ENCODE results near the gene ACCS. TPM values are rescaled to one million over a fixed set of nuclear protein-coding genes. Genes with fewer than 3 reads are reported as not detected.
A peak's percentile ranks its signal among the peaks of the same experiment; 100 is the strongest.

Gene ACCS
- total and polyA plus RNA-seq, 2 experiments from 2014 or later: 9.9 to 21.4 TPM

DNA sequence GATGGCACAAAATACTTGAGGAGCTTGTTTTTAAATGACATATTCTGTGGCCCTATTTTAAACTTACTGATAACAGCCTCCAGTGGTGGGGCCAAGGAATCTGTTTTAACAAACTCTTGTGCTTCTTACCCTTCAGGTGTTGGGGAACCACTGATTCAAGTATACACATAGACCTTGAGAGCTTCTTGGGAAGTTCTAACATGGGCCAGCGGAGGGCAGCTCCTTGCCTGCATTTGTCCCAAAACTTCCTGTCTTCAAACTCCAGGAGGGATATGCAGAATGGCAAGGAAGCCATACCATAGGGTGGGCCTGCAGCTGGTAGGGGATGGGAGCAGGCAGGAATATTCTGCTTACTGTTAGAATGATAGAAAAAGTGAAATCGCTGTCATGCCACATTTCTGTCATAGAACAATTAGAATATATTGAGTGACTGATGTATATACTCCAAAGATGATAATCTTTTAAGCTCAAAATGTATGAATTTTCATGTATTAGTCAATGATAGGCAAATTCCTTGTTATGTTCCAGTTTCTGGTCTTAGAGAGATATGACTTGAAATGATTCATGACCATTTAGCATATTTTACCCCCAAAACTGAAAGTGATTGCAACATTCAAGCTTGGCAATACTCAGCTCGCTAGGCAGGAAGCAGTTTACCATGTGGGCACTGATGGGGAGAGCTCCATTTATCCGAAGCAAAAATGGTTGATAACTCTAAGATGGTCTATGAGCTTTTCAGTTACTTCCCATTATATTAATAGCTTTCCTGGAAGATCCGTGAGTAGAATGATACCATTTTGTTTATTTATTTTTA, 38.6 kb downstream of the ACCS start:
- Histone ChIP-seq H3K79me2 (peaks cover 37% of the 10 kb centered on the region), H3K4me3 (no peak overlapping the region), H3K36me3 (replicated peaks; ENCODE audit: insufficient read depth, low read depth) (no peaks in the 10 kb centered on the region), H3K4me1 (ENCODE audit: insufficient read depth) (no peaks in the 10 kb centered on the region), H2AFZ (no peak overlapping the region), H3K27ac (no peak overlapping the region), H4K20me1 (ENCODE audit: insufficient read depth, poor library complexity, severe bottlenecking) (peaks cover 12% of the 10 kb centered on the region), H3K9me2 (replicated peaks; ENCODE audit: insufficient read depth) (no peaks in the 10 kb centered on the region), H3K27me3 (no peaks in the 10 kb centered on the region), H3K9me3 (ENCODE audit: low read depth) (no peaks in the 10 kb centered on the region), H3K4me2 (no peak overlapping the region)
- no peak for DNase-seq (ENCODE audit: low spot score)
- no peak for TF ChIP-seq EZH2 (IDR thresholded peaks at IDR 0.05; ENCODE audit: borderline replicate concordance)
- 92% methylated on average over 5 of the region's 5 CpGs for WGBS (ENCODE audit: low lambda C conversion rate, missing lambda C conversion rate)

GRCh38 chr11:44108260-44108659, 42.2 kb downstream of the ACCS start:
- Histone ChIP-seq H4K20me1 (ENCODE audit: insufficient read depth, poor library complexity, severe bottlenecking) (no peaks in the 10 kb centered on the region), H3K27me3 (no peaks in the 10 kb centered on the region), H3K36me3 (replicated peaks; ENCODE audit: insufficient read depth, low read depth) (no peaks in the 10 kb centered on the region), H3K9me3 (ENCODE audit: low read depth) (no peaks in the 10 kb centered on the region), H3K4me2 (no peak overlapping the region), H3K4me3 (no peak overlapping the region), H3K27ac (no peak overlapping the region), H3K79me2 (peaks cover 15% of the 10 kb centered on the region), H2AFZ (no peak overlapping the region), H3K9me2 (replicated peaks; ENCODE audit: insufficient read depth) (no peaks in the 10 kb centered on the region), H3K4me1 (ENCODE audit: insufficient read depth) (peaks cover 12% of the 10 kb centered on the region)
- DNase-seq (ENCODE audit: low spot score): no peak
- TF ChIP-seq EZH2phosphoT487 (IDR thresholded peaks at IDR 0.05; ENCODE audit: low read depth, severe bottlenecking, unreplicated experiment): no peak
- TF ChIP-seq, protein P1, sequence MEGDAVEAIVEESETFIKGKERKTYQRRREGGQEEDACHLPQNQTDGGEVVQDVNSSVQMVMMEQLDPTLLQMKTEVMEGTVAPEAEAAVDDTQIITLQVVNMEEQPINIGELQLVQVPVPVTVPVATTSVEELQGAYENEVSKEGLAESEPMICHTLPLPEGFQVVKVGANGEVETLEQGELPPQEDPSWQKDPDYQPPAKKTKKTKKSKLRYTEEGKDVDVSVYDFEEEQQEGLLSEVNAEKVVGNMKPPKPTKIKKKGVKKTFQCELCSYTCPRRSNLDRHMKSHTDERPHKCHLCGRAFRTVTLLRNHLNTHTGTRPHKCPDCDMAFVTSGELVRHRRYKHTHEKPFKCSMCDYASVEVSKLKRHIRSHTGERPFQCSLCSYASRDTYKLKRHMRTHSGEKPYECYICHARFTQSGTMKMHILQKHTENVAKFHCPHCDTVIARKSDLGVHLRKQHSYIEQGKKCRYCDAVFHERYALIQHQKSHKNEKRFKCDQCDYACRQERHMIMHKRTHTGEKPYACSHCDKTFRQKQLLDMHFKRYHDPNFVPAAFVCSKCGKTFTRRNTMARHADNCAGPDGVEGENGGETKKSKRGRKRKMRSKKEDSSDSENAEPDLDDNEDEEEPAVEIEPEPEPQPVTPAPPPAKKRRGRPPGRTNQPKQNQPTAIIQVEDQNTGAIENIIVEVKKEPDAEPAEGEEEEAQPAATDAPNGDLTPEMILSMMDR (IDR thresholded peaks at IDR 0.05; ENCODE audit: poor library complexity): no peak
- no peak for TF ChIP-seq EZH2 (IDR thresholded peaks at IDR 0.05; ENCODE audit: borderline replicate concordance)
- 95% methylated on average over 6 of the region's 6 CpGs for WGBS (ENCODE audit: low lambda C conversion rate, missing lambda C conversion rate)

GRCh38 chr11:44110231-44110679, 44.2 kb downstream of the ACCS start:
- H3K9me2 ChIP-seq (replicated peaks; ENCODE audit: insufficient read depth): no peaks in the 10 kb centered on the region
- WGBS (ENCODE audit: low lambda C conversion rate, missing lambda C conversion rate): 3% methylated on average over 4 of the region's 4 CpGs
- H3K27ac ChIP-seq: no peak overlapping the region
- TF ChIP-seq, protein P1 (IDR thresholded peaks at IDR 0.05; ENCODE audit: poor library complexity): peak; percentile 78
- no peak for TF ChIP-seq EZH2phosphoT487 (IDR thresholded peaks at IDR 0.05; ENCODE audit: low read depth, severe bottlenecking, unreplicated experiment)
- DNase-seq (ENCODE audit: low spot score): peak; percentile 62
- no peak overlapping the region for H3K4me3 ChIP-seq
- H3K4me1 ChIP-seq (ENCODE audit: insufficient read depth): peaks cover 12% of the 10 kb centered on the region
- peaks cover 6% of the 10 kb centered on the region for H3K79me2 ChIP-seq
- no peaks in the 10 kb centered on the region for H3K27me3 ChIP-seq
- H2AFZ ChIP-seq: no peak overlapping the region
- H3K9me3 ChIP-seq (ENCODE audit: low read depth): no peaks in the 10 kb centered on the region
- no peak overlapping the region for H3K4me2 ChIP-seq
- H3K36me3 ChIP-seq (replicated peaks; ENCODE audit: insufficient read depth, low read depth): no peaks in the 10 kb centered on the region
- no peaks in the 10 kb centered on the region for H4K20me1 ChIP-seq (ENCODE audit: insufficient read depth, poor library complexity, severe bottlenecking)

DNA sequence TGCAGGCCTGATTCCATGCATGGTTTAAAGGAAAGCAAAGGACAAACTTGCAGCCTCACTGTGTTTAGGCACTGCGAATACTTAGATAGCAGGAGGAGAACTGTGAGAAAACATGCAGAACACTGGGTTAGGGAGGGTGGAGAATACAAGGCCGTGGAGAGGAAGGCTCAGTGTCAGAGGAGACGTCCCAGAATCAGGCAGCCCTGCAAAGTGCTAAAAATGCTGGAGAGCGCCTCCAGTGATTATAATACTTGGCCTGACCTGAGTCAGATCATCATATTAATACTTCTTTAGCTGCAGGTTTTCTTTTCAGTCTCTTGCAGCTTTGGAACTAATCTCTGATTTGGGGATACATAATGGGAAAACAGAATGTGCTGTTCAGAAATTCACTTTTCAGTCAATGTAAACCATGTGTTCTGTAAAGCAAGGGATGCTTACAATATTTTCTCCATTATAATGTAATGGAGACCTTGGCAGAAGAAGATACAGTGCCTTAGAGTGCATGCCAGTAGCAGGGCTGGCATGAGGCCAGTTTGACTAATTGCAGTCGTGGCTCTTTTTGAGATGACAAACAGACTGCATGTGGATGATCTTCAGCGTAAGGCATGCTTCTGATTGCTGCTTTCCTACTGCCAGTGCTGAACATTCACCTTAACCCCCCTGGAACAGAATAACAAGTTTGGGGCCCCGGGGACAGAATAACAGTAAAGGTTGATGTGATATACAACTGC, 46.2 kb downstream of the ACCS start:
- H3K4me1 ChIP-seq (ENCODE audit: insufficient read depth): peaks cover 12% of the 10 kb centered on the region
- no peak overlapping the region for H3K4me2 ChIP-seq
- 71% methylated on average over 7 of the region's 7 CpGs for WGBS (ENCODE audit: low lambda C conversion rate, missing lambda C conversion rate)
- H3K27ac ChIP-seq: no peak overlapping the region
- H3K79me2 ChIP-seq: peaks cover 6% of the 10 kb centered on the region
- no peak for TF ChIP-seq EZH2phosphoT487 (IDR thresholded peaks at IDR 0.05; ENCODE audit: low read depth, severe bottlenecking, unreplicated experiment)
- TF ChIP-seq EZH2 (IDR thresholded peaks at IDR 0.05; ENCODE audit: borderline replicate concordance): no peak
- TF ChIP-seq, protein P1 (IDR thresholded peaks at IDR 0.05; ENCODE audit: poor library complexity): no peak
- H4K20me1 ChIP-seq (ENCODE audit: insufficient read depth, poor library complexity, severe bottlenecking): no peaks in the 10 kb centered on the region
- H3K36me3 ChIP-seq (replicated peaks; ENCODE audit: insufficient read depth, low read depth): no peaks in the 10 kb centered on the region
- H3K4me3 ChIP-seq: no peak overlapping the region
- no peaks in the 10 kb centered on the region for H3K9me2 ChIP-seq (replicated peaks; ENCODE audit: insufficient read depth)
- no peaks in the 10 kb centered on the region for H3K27me3 ChIP-seq
- DNase-seq (ENCODE audit: low spot score): peak; percentile 55
- no peak overlapping the region for H2AFZ ChIP-seq
- no peaks in the 10 kb centered on the region for H3K9me3 ChIP-seq (ENCODE audit: low read depth)
